ENCODE results near the gene KLK3. TPM values are rescaled to one million over a fixed set of nuclear protein-coding genes. Genes with fewer than 3 reads are reported as not detected.

KLK3 gene
- total and polyA plus RNA-seq, 2 of the 4 experiments (the other 2 are of a cell fraction): not detected

DNA sequence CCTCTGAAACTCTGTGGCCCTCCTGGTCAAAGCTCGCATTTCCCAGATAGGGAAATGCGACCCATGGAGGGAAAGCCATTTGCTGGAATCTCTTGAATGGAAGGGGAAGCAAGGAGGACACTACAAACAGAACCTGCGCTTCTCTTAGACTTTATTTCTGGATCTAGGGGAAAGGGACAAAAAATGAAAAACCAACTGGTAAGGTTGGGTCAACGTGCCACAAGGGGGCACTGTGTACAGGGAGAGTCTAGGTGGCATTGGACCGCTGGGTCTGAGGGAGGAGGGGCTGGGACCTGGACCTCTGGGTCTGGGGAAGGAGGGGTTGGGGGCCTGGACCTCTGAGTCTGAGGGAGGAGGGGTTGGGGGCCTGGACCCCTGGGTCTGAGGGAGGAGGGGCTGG lies 51.5 kb downstream of the KLK3 start:
- Histone ChIP-seq H2BK120ac (ENCODE audit: low read depth, low read length) (no peak overlapping the region), H3K4me1 (ENCODE audit: control insufficient read depth, insufficient read depth, low read length) (no peaks in the 10 kb centered on the region), H2AFZ (replicated peaks; ENCODE audit: low read length, poor library complexity) (no peak overlapping the region), H2AK9ac (replicated peaks; ENCODE audit: low read depth, low read length, poor library complexity) (no peak overlapping the region), H4K20me1 (ENCODE audit: insufficient read depth, low read length) (no peaks in the 10 kb centered on the region), H3K27ac (ENCODE audit: insufficient read depth, low read length) (no peak overlapping the region), H3K56ac (ENCODE audit: extremely low read depth, insufficient read depth, low read length) (no peak overlapping the region), H3K36me3 (ENCODE audit: control insufficient read depth, insufficient read depth, low read length) (no peaks in the 10 kb centered on the region), H3K9ac (ENCODE audit: low read depth, low read length) (no peak overlapping the region), H2BK5ac (ENCODE audit: low read depth, low read length, poor library complexity, severe bottlenecking) (no peak overlapping the region), H3K23ac (ENCODE audit: low read depth, low read length) (no peak overlapping the region), H3K27me3 (ENCODE audit: control insufficient read depth, insufficient read depth, low read length) (peaks cover 5% of the 10 kb centered on the region), H3K9me1 (ENCODE audit: insufficient read depth, low read length) (no peaks in the 10 kb centered on the region), H4K5ac (ENCODE audit: low read depth, low read length) (no peak overlapping the region), H2BK15ac (ENCODE audit: low read depth, low read length) (no peak overlapping the region), H2BK20ac (ENCODE audit: low read depth, low read length) (no peak overlapping the region), H3K79me1 (ENCODE audit: low read depth in 1 of 2, low read length in 2 of 2) (no peaks in the 10 kb centered on the region), H3K4me2 (ENCODE audit: low read depth, low read length) (no peak overlapping the region), H3K4ac (ENCODE audit: low read depth, low read length) (no peak overlapping the region), H3K14ac (replicated peaks; ENCODE audit: low read depth, low read length) (no peak overlapping the region), H4K8ac (ENCODE audit: low read depth in 2 of 2, low read length in 2 of 2) (no peak overlapping the region), H2AK5ac (ENCODE audit: low read depth, low read length) (no peak overlapping the region), H3K18ac (ENCODE audit: low read depth, low read length) (no peak overlapping the region), H3K9me3 (ENCODE audit: control insufficient read depth, insufficient read depth, low read length) (no peaks in the 10 kb centered on the region), H4K91ac (ENCODE audit: insufficient read depth, low read depth, low read length) (no peak overlapping the region), H3K4me3 (ENCODE audit: insufficient read depth, low read depth, low read length) (no peak overlapping the region)
- CTCF ChIA-PET: interaction anchor here (0.8 kb wide), 1 partner anchor 12 kb away, joined by 3 read pairs; no protein-coding TSS in a partner anchor
- dilution Hi-C loops (cut with HindIII; ENCODE audit: low sequenced_read_pairs, unreplicated experiment) (no loop called here), in situ Hi-C loops (cut with MboI; ENCODE audit: low sequenced_read_pairs) (no loop called here), intact Hi-C loops (cut with micrococcal nuclease) (loop anchor here (1.0 kb wide), 1 partner anchor 16 kb away; no protein-coding TSS in a partner anchor)
- DNase-seq: no peak
- BruUV-seq (replicated peaks): no TSS peak
- no CpG with 5 or more reads among the region's 5 CpGs for WGBS, 2 experiments (ENCODE audit: extremely low coverage in 2 of 2, insufficient read length in 1 of 2)
- POLR2A ChIA-PET (ENCODE audit: unreplicated experiment): no interaction called here
- no peak for ATAC-seq (ENCODE audit: low read depth)
- TF ChIP-seq, protein P1, sequence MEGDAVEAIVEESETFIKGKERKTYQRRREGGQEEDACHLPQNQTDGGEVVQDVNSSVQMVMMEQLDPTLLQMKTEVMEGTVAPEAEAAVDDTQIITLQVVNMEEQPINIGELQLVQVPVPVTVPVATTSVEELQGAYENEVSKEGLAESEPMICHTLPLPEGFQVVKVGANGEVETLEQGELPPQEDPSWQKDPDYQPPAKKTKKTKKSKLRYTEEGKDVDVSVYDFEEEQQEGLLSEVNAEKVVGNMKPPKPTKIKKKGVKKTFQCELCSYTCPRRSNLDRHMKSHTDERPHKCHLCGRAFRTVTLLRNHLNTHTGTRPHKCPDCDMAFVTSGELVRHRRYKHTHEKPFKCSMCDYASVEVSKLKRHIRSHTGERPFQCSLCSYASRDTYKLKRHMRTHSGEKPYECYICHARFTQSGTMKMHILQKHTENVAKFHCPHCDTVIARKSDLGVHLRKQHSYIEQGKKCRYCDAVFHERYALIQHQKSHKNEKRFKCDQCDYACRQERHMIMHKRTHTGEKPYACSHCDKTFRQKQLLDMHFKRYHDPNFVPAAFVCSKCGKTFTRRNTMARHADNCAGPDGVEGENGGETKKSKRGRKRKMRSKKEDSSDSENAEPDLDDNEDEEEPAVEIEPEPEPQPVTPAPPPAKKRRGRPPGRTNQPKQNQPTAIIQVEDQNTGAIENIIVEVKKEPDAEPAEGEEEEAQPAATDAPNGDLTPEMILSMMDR (conservative IDR thresholded peaks at IDR 0.05; ENCODE audit: low read depth, low read length): peak; percentile 23
- no peak for TF ChIP-seq FOS (IDR thresholded peaks at IDR 0.05; ENCODE audit: low read depth, low read length)
